PFSK-1 (cell line): Measurements from ENCODE around the gene SDF4.

Source experiments
- POLR2AphosphoS5 ChIP-seq: IDR thresholded peaks from 2 replicates; pipeline ENCODE4 v1.6.1; 2012; ENCODE audit warnings: low read depth, mild to moderate bottlenecking, control low read depth, low read length, moderate library complexity
- TF ChIP-seq, protein P1 (sequence below), 2 experiments: IDR thresholded peaks; 2 replicates each; pipeline versions ENCODE4 v1.6.1 to v1.8.0; 2011 to 2012; ENCODE audit warnings: low read depth in 2 of 2, low read length in 2 of 2, control low read depth in 1 of 2, inconsistent platforms in 1 of 2, mild to moderate bottlenecking in 1 of 2, moderate library complexity in 1 of 2; ENCODE audit not compliant: insufficient read depth in 1 of 2

GRCh38 chr1:1211541-1212441 lies 20.0 kb downstream of the SDF4 start:
- no peak for TF ChIP-seq POLR2AphosphoS5
- TF ChIP-seq, protein P1, sequence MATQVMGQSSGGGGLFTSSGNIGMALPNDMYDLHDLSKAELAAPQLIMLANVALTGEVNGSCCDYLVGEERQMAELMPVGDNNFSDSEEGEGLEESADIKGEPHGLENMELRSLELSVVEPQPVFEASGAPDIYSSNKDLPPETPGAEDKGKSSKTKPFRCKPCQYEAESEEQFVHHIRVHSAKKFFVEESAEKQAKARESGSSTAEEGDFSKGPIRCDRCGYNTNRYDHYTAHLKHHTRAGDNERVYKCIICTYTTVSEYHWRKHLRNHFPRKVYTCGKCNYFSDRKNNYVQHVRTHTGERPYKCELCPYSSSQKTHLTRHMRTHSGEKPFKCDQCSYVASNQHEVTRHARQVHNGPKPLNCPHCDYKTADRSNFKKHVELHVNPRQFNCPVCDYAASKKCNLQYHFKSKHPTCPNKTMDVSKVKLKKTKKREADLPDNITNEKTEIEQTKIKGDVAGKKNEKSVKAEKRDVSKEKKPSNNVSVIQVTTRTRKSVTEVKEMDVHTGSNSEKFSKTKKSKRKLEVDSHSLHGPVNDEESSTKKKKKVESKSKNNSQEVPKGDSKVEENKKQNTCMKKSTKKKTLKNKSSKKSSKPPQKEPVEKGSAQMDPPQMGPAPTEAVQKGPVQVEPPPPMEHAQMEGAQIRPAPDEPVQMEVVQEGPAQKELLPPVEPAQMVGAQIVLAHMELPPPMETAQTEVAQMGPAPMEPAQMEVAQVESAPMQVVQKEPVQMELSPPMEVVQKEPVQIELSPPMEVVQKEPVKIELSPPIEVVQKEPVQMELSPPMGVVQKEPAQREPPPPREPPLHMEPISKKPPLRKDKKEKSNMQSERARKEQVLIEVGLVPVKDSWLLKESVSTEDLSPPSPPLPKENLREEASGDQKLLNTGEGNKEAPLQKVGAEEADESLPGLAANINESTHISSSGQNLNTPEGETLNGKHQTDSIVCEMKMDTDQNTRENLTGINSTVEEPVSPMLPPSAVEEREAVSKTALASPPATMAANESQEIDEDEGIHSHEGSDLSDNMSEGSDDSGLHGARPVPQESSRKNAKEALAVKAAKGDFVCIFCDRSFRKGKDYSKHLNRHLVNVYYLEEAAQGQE (IDR thresholded peaks at IDR 0.05; ENCODE audit: insufficient read depth in 1 of 2, low read depth in 2 of 2, low read length in 2 of 2) = no peak
